ENCODE measurements around the gene PACS2.

DNA sequence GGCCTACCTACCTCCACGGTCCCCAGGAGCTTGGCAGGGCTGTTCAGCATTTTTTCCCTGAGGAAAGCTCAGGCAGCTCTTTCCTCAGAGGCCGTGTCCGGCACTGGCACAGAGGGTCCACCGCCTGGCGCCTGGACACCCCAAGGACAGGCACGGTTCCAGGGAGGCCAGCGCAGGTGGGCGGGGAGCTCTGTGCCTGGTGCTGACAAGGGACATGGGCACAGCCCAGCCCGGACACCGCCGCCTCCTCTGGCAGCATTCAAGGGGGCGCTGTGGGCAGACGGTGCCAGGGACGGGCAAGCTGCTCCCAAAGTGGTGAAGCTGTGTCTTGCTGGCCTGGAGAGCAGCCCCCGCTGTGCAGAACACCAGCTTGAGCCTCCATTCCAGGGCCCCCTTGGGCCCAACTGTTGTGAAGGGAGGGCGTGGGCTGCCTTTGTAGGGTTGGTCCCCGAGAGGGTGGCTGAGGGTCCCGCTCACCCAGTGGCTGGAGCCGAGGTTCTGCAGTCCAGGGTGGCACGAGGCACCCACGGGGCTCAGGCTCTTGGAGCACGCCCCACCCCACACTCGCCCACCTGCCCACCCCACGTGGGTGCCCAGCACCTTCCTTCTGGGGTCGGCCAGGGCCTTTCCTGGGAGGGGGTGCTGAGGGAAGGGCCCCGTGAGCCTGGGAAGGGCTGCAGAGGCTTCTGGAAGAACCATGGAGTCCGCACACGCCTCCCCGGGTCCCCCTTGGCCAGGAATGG is 54.5 kb downstream of the PACS2 start:
- TF ChIP-seq, protein P1, sequence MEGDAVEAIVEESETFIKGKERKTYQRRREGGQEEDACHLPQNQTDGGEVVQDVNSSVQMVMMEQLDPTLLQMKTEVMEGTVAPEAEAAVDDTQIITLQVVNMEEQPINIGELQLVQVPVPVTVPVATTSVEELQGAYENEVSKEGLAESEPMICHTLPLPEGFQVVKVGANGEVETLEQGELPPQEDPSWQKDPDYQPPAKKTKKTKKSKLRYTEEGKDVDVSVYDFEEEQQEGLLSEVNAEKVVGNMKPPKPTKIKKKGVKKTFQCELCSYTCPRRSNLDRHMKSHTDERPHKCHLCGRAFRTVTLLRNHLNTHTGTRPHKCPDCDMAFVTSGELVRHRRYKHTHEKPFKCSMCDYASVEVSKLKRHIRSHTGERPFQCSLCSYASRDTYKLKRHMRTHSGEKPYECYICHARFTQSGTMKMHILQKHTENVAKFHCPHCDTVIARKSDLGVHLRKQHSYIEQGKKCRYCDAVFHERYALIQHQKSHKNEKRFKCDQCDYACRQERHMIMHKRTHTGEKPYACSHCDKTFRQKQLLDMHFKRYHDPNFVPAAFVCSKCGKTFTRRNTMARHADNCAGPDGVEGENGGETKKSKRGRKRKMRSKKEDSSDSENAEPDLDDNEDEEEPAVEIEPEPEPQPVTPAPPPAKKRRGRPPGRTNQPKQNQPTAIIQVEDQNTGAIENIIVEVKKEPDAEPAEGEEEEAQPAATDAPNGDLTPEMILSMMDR (conservative IDR thresholded peaks at IDR 0.05 in 1 of 2, IDR thresholded peaks at IDR 0.05 in 1 of 2; ENCODE audit: extremely low read depth in 1 of 2, insufficient read depth in 1 of 2, low read depth in 1 of 2, low read length in 2 of 2): no peak
- TF ChIP-seq EZH2 (IDR thresholded peaks at IDR 0.05; ENCODE audit: borderline replicate concordance, low read length): no peak
